Activated CD8-positive, alpha-beta T cell treated with anti-CD3 and anti-CD28 coated beads for 36 hours (primary cell): Measurements from ENCODE around the gene NSD1. TPM values are rescaled to one million over a fixed set of nuclear protein-coding genes. Genes with fewer than 3 reads are reported as not detected.
"Not testable (repeated sequence)": the region's sequence is repeated elsewhere in the genome, so short reads cannot be mapped to it uniquely, and the experiment has no call there.

Experiments
- ATAC-seq: fragments of 200-7000 bp; cut with Tn5 transposase; one replicate; pipeline ENCODE4 v1.10.0; 2021; ENCODE audit warnings: mild to moderate bottlenecking, moderate library complexity
- CTCF ChIA-PET: fragments of 350-600 bp; sonication (Branson Sonifier 250); formaldehyde crosslinking; loops from one replicate; lab custom pipeline; 2021; ENCODE audit warnings: antibody characterized with exemption; lab: Charles Lee
- POLR2A ChIA-PET: fragments of 350-600 bp; sonication (Branson Sonifier 250); formaldehyde crosslinking; loops from one replicate; lab custom pipeline; 2021; ENCODE audit warnings: antibody characterized with exemption; lab: Charles Lee
- DNase-seq: peaks from one replicate; pipeline ENCODE4 v3.0.0-alpha.2; 2020
- H3K27ac Mint-ChIP-seq: one replicate; pipeline ENCODE4 v1.8.0; 2021; ENCODE audit warnings: mild to moderate bottlenecking, mixed read lengths
- H3K27me3 Mint-ChIP-seq: one replicate; pipeline ENCODE4 v1.8.0; 2021; ENCODE audit warnings: mixed read lengths
- H3K36me3 Mint-ChIP-seq: one replicate; pipeline ENCODE4 v1.8.0; 2021; ENCODE audit warnings: low read depth, mixed read lengths
- H3K4me1 Mint-ChIP-seq: one replicate; pipeline ENCODE4 v1.8.0; 2021; ENCODE audit warnings: low read depth, mixed read lengths
- H3K4me3 Mint-ChIP-seq: one replicate; pipeline ENCODE4 v1.8.0; 2021; ENCODE audit warnings: mild to moderate bottlenecking, moderate library complexity, mixed read lengths
- H3K9me3 Mint-ChIP-seq: one replicate; pipeline ENCODE4 v1.8.0; 2021; ENCODE audit warnings: mixed read lengths
- intact Hi-C: fragments of 100-400 bp; cut with micrococcal nuclease; formaldehyde crosslinking; loops from one replicate; pipeline ENCODE4 v1.10.0; 2022
- total RNA-seq, 2 experiments: library from RNA; stranded (reverse); gene quantifications; one replicate each; pipeline ENCODE4 v1.2.3, GENCODE V29; 2021
- TF ChIP-seq, protein P1 (sequence below): fragments of 200-600 bp; IDR thresholded peaks from one replicate; pipeline ENCODE4 v1.8.0; 2022; ENCODE audit warnings: antibody characterized with exemption, mild to moderate bottlenecking

NSD1 gene
- total RNA-seq, 2 experiments from 2014 or later, result 60.1 to 64.8 TPM

DNA sequence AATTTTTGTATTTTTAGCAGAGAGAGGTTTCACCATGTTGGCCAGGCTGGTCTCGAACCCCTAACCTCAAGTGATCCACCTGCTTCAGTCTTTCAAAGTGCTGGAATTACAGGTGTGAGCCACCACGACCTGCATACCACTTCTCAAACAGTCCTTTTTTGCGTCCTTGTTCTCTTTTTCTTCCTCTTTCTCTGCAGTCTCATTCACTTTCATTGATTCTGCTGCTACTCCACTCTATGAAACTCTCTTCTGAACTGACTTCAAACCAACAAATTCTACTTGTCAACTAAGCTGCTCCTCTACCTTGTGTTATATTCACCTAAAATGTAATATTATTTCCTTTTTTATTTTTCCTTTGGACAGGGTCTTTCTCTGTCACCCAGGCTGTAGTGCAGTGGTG, 7.9 kb downstream of the NSD1 start:
- Mint-ChIP-seq H3K4me1 (peaks cover 42% of the 10 kb centered on the region), H3K4me3 (no peak overlapping the region), H3K9me3 (no peaks in the 10 kb centered on the region), H3K27ac (no peak overlapping the region), H3K27me3 (no peaks in the 10 kb centered on the region), H3K36me3 (peaks cover 51% of the 10 kb centered on the region)
- TF ChIP-seq, protein P1, sequence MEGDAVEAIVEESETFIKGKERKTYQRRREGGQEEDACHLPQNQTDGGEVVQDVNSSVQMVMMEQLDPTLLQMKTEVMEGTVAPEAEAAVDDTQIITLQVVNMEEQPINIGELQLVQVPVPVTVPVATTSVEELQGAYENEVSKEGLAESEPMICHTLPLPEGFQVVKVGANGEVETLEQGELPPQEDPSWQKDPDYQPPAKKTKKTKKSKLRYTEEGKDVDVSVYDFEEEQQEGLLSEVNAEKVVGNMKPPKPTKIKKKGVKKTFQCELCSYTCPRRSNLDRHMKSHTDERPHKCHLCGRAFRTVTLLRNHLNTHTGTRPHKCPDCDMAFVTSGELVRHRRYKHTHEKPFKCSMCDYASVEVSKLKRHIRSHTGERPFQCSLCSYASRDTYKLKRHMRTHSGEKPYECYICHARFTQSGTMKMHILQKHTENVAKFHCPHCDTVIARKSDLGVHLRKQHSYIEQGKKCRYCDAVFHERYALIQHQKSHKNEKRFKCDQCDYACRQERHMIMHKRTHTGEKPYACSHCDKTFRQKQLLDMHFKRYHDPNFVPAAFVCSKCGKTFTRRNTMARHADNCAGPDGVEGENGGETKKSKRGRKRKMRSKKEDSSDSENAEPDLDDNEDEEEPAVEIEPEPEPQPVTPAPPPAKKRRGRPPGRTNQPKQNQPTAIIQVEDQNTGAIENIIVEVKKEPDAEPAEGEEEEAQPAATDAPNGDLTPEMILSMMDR, result no peak
- DNase-seq (no peak), ATAC-seq (no peak)
- CTCF ChIA-PET, result no interaction called here
- POLR2A ChIA-PET, result interaction anchor here (0.9 to 1.3 kb wide), 2 partner anchors 10 to 14 kb away, joined by 3 read pairs; no protein-coding TSS in a partner anchor
- intact Hi-C loops, result no loop called here

DNA sequence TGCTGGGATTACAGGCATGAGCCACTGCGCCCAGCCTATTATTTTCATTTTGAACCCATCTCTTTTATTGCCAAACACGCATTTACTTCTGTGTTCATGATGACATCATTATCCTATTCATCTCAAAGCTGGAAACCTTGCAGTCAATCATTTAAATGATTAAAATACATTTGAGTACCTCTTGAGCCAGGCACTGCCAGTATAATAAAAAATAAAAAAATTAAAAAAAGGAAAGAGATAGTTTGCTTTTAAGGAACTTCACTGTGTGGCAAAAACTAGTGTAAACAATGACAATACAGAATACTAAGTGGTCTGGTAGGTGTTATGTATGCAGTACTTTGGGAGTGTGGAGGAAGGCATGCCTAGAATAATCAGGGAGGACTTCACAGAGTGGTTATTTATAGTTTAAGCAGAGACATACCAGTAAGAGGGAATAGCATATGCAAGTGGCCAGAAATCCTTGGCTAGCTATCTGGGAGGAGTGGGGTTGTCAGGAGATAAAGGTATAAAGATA, 8.6 kb downstream of the NSD1 start:
- ATAC-seq, result no peak
- peaks cover 37% of the 10 kb centered on the region for H3K4me1 Mint-ChIP-seq
- CTCF ChIA-PET, result no interaction called here

DNA sequence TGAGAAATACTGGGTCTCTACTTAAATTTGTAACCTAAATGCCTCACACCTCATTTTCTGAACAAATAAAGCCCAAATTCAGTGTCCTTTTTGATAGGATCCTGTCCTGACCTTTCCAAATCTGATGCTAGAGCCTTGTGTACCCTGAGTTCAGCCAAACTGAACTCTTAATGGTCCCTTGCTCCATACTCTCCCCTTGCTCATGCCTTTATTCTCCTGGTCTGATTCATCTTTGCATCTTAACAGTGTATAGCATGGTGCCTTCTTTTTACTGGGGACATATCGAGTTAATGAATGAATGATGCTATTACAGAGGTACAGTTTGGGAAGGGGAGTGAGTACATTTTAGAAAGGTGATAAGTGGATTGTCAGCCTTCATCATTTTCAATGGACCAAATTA, 9.2 kb downstream of the NSD1 start:
- ATAC-seq, result no peak
- TF ChIP-seq, protein P1, result no peak
- ChIA-PET CTCF (no interaction called here), POLR2A (no interaction called here)
- Mint-ChIP-seq H3K36me3 (peaks cover 42% of the 10 kb centered on the region), H3K4me3 (no peak overlapping the region), H3K4me1 (peaks cover 33% of the 10 kb centered on the region), H3K27ac (no peak overlapping the region), H3K9me3 (no peaks in the 10 kb centered on the region), H3K27me3 (no peaks in the 10 kb centered on the region)
- intact Hi-C loops, result no loop called here
- DNase-seq, result no peak

More for the DNA sequence above, 8.6 kb downstream of the NSD1 start:
- POLR2A ChIA-PET, result interaction anchor here (0.9 to 1.3 kb wide), 2 partner anchors 11 to 15 kb away, joined by 3 read pairs; no protein-coding TSS in a partner anchor
- DNase-seq, result no peak
- Mint-ChIP-seq H3K4me3 (no peak overlapping the region), H3K27me3 (no peaks in the 10 kb centered on the region), H3K27ac (no peak overlapping the region), H3K9me3 (no peaks in the 10 kb centered on the region), H3K36me3 (peaks cover 46% of the 10 kb centered on the region)
- intact Hi-C loops, result no loop called here
- TF ChIP-seq, protein P1, result no peak

DNA sequence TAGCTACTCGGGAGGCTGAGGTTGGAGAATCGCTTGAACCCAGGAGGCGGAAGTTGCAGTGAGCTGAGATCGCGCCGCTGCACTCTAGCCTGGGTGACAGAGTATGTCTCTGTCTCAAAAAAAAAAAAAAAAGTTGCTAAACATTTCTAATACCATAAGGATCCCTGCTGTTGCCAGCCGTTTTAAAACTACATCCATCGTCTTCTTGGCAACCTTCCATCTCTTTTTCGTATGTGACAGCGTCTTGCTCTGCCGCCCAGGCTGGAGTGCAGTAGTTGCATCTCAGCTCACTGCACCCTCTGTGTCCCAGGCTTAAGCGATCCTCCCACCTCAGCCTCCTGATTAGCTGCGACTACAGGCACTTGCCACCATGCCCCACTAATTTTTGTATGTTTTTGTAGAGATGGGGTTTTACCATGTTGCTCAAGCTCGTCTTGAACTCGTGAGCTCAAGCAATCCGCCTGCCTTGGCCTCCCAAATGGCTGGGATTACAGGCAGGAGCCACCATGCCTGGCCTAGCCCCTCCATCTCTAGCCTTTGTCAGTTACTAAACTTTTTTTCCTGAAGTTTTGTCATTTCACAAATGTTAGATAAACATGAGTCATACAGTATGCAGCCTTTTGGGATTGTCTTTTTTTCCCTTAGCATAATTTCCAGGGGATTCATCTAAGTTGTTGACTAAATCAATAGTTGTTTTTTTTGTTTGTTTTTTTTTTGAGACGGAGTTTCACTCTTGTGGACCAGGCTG, 13.5 kb downstream of the NSD1 start:
- no peak overlapping the region for H3K4me3 Mint-ChIP-seq
- H3K27ac Mint-ChIP-seq, result no peak overlapping the region
- DNase-seq (no peak), ATAC-seq (no peak)
- intact Hi-C loops, result no loop called here
- no peaks in the 10 kb centered on the region for H3K27me3 Mint-ChIP-seq
- POLR2A ChIA-PET, result interaction anchor here (2.0 kb wide), 1 partner anchor 11 kb away, joined by 6 read pairs; no protein-coding TSS in a partner anchor
- peaks cover 28% of the 10 kb centered on the region for H3K36me3 Mint-ChIP-seq
- H3K9me3 Mint-ChIP-seq, result no peaks in the 10 kb centered on the region
- CTCF ChIA-PET, result interaction anchor here (0.9 kb wide), 1 partner anchor 33 kb away, joined by 3 read pairs; no protein-coding TSS in a partner anchor
- TF ChIP-seq, protein P1, result no peak
- H3K4me1 Mint-ChIP-seq, result peaks cover 12% of the 10 kb centered on the region

DNA sequence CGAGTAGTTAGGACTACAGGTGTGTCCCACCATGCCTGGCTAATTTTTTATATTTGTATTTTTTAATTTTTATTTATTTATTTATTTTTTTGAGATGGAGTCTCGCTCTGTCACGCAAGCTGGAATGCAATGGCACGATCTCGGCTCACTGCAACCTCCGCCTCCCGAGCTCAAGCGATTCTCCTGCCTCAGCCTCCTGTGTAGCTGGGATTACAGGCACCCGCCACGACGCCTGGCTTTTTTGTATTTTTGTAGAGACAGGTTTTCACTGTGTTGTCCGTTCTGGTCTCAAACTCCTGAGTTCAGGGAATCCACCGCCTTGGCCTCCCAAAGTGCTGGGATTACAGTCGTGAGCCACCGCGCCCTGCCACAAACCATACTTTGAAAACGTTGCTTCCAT, 16.5 kb downstream of the NSD1 start:
- H3K4me3 Mint-ChIP-seq, H3K9me3 Mint-ChIP-seq, intact Hi-C loops, ATAC-seq, H3K27ac Mint-ChIP-seq, POLR2A ChIA-PET, H3K4me1 Mint-ChIP-seq, H3K27me3 Mint-ChIP-seq, CTCF ChIA-PET, DNase-seq: not testable (repeated sequence)
- H3K36me3 Mint-ChIP-seq, result peaks cover 11% of the 10 kb centered on the region
